Esophagus muscularis mucosa (tissue), 4 donors: ENCODE data around the gene LRRK1. TPM values are rescaled to one million over a fixed set of nuclear protein-coding genes. Genes with fewer than 3 reads are reported as not detected.

ENCODE experiments used
- DNase-seq: peaks from one replicate; pipeline ENCODE4 v3.0.0-alpha.2; 2017; ENCODE audit errors: extremely low spot score
- H3K27ac ChIP-seq, 4 donors: fragments of 200-600 bp; sonication (generic); replicated peaks in 1 of 4; 1 replicate in 3 of 4; 2 replicates in 1 of 4; pipeline ENCODE4 v1.5.1; 2016 to 2019; ENCODE audit warnings: mild to moderate bottlenecking in 1 of 4
- H3K27me3 ChIP-seq, 4 donors: fragments of 200-600 bp; sonication (generic); one replicate each; pipeline versions ENCODE4 v1.5.1 to v1.6.0; 2016 to 2019
- H3K36me3 ChIP-seq, 4 donors: fragments of 200-600 bp; sonication (generic); one replicate each; pipeline ENCODE4 v1.5.1; 2016 to 2019
- H3K4me1 ChIP-seq, 4 donors: fragments of 200-600 bp; sonication (generic); one replicate each; pipeline ENCODE4 v1.5.1; 2016 to 2019
- H3K4me3 ChIP-seq, 4 donors: fragments of 200-600 bp; sonication (generic); 1 replicate in 2 of 4; 2 replicates in 2 of 4; pipeline ENCODE4 v1.5.1; 2016 to 2019; ENCODE audit warnings: mild to moderate bottlenecking in 4 of 4, moderate library complexity in 1 of 4
- H3K9me3 ChIP-seq, 4 donors: fragments of 200-600 bp; sonication (generic); 1 replicate in 3 of 4; 2 replicates in 1 of 4; pipeline ENCODE4 v1.5.1; 2016 to 2019
- EP300 ChIP-seq: sonication (generic); formaldehyde crosslinking; IDR thresholded peaks from one replicate; pipeline ENCODE4 v1.6.1; 2017; ENCODE audit warnings: antibody characterized with exemption
- POLR2A ChIP-seq: fragments of 450-650 bp; IDR thresholded peaks from one replicate; pipeline ENCODE4 v1.6.1; 2017; ENCODE audit warnings: antibody characterized with exemption, moderate library complexity, mild to moderate bottlenecking, low read depth
- POLR2AphosphoS5 ChIP-seq, 2 donors: sonication (generic); formaldehyde crosslinking; IDR thresholded peaks; one replicate each; pipeline ENCODE4 v1.6.1; 2017; ENCODE audit warnings: antibody characterized with exemption in 2 of 2
- WGBS: methylation state at CpG from one replicate; pipeline ENCODE4 v1.1.5; 2018; 5-methylcytosine and 5-hydroxymethylcytosine counted together
- intact Hi-C: fragments of 100-400 bp; cut with DNase I; formaldehyde crosslinking; loops from one replicate; pipeline ENCODE4 v1.15.1; 2023
- total RNA-seq, 4 donors: library from RNA; depleted of rRNA; stranded (reverse); fragments of >200 nt; gene quantifications; one replicate each; pipeline versions ENCODE4 v1.1.0 to v1.2.1, GENCODE V29; 2016
- TF ChIP-seq, protein P1 (sequence below), 3 experiments: fragments of 200-600 bp in 2 of 3; fragments of 450-650 bp in 1 of 3; sonication (generic) in 2 of 3; IDR thresholded peaks; one replicate each; pipeline ENCODE4 v1.5.1; 2017 to 2019; ENCODE audit warnings: antibody characterized with exemption in 3 of 3, mild to moderate bottlenecking in 2 of 3, moderate library complexity in 1 of 3

The LRRK1 gene
- total RNA-seq, 4 donors from 2014 or later = 11.3 to 18.0 (median 15.4) TPM

DNA sequence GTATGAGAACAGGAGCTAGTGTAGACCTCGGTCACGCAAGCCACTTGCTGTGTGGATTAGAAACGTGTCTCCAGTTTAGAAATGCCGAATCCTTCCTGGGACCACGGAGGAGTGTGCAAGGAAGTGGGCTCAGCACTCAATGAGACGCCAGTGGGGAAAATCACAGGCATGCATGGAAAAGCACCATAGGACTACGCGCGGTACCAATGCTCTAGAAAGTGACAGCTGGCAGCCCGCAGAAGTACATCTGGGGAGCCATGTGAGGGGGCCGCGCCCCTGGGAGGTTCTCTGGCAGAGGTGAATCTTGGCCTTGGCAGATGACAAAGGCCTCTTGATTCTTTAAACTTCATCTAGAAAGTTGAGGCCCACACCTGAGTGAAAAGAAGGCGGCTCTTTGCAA, 99.3 kb downstream of the LRRK1 start:
- H3K27ac ChIP-seq = no peak overlapping the region
- DNase-seq = peak; percentile 60
- WGBS = 88% methylated on average over 13 of the region's 13 CpGs
- intact Hi-C loops = loop anchor here (5.0 kb wide), 1 partner anchor 69 kb away; no protein-coding TSS in a partner anchor
- peaks cover 4 to 11% (median 7%) of the 10 kb centered on the region in 4 donors for H3K4me1 ChIP-seq
- H3K4me3 ChIP-seq = no peak overlapping the region
- peaks cover 0 to 5% (median 0%) of the 10 kb centered on the region in 4 donors for H3K27me3 ChIP-seq
- peaks cover 4 to 32% (median 9%) of the 10 kb centered on the region in 4 donors for H3K36me3 ChIP-seq
- TF ChIP-seq POLR2A = no peak
- TF ChIP-seq POLR2AphosphoS5 (IDR thresholded peaks at IDR 0.05) = no peak
- no peak for TF ChIP-seq EP300
- TF ChIP-seq, protein P1, sequence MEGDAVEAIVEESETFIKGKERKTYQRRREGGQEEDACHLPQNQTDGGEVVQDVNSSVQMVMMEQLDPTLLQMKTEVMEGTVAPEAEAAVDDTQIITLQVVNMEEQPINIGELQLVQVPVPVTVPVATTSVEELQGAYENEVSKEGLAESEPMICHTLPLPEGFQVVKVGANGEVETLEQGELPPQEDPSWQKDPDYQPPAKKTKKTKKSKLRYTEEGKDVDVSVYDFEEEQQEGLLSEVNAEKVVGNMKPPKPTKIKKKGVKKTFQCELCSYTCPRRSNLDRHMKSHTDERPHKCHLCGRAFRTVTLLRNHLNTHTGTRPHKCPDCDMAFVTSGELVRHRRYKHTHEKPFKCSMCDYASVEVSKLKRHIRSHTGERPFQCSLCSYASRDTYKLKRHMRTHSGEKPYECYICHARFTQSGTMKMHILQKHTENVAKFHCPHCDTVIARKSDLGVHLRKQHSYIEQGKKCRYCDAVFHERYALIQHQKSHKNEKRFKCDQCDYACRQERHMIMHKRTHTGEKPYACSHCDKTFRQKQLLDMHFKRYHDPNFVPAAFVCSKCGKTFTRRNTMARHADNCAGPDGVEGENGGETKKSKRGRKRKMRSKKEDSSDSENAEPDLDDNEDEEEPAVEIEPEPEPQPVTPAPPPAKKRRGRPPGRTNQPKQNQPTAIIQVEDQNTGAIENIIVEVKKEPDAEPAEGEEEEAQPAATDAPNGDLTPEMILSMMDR (IDR thresholded peaks at IDR 0.05) = no peak
- H3K9me3 ChIP-seq = no peaks in the 10 kb centered on the region

DNA sequence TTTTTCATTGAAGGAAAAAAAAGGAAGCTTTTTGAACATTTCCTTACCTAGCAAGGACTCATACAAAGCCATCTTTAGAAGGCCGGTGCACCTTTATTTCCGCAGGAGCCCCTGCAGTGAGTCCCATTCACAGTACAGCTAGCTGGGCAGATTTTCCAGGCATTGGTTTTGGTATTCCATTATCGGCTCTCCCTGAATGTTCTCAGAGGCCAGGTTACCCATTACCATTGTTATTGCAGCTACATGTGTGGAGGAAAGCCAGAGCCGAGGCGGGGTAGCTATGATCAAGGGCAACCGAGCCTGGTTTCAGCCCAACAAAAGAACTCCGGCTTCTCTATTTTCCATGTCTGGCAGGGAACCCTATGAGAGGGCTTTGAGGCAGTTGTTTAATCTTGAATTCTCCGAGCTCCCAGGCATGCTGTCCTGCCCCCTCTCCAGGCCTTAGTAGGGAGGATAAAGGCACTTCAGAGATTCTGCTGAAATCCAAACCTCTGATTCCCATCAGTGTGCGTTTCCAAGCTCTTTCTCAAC, 100.3 kb downstream of the LRRK1 start:
- TF ChIP-seq, protein P1 (IDR thresholded peaks at IDR 0.05) = no peak
- TF ChIP-seq EP300 (no peak), POLR2A (no peak), POLR2AphosphoS5 (IDR thresholded peaks at IDR 0.05) (no peak)
- intact Hi-C loops = loop anchor here (5.0 kb wide), 1 partner anchor 68 kb away; no protein-coding TSS in a partner anchor
- peaks cover 4 to 18% (median 10%) of the 10 kb centered on the region in 4 donors for H3K4me1 ChIP-seq
- peak; percentile 47 for DNase-seq
- no peaks in the 10 kb centered on the region for H3K27me3 ChIP-seq
- 90% methylated on average over 9 of the region's 9 CpGs for WGBS
- H3K9me3 ChIP-seq = no peaks in the 10 kb centered on the region
- peaks cover 4 to 32% (median 9%) of the 10 kb centered on the region in 4 donors for H3K36me3 ChIP-seq
- H3K27ac ChIP-seq = no peak overlapping the region
- H3K4me3 ChIP-seq = no peak overlapping the region

GRCh38 chr15:101020451-101020850, 101.3 kb downstream of the LRRK1 start:
- intact Hi-C loops = no loop called here
- WGBS = 94% methylated on average over 5 of the region's 5 CpGs
- Histone ChIP-seq H3K9me3 (no peaks in the 10 kb centered on the region), H3K4me3 (no peak overlapping the region), H3K27me3 (no peaks in the 10 kb centered on the region), H3K4me1 (peaks cover 4 to 11% (median 8%) of the 10 kb centered on the region in 4 donors), H3K27ac (no peak overlapping the region), H3K36me3 (peaks cover 2 to 26% (median 9%) of the 10 kb centered on the region in 4 donors)
- peak; percentile 64 for DNase-seq
- TF ChIP-seq EP300 (no peak), POLR2AphosphoS5 (IDR thresholded peaks at IDR 0.05) (no peak), POLR2A (no peak)
- TF ChIP-seq, protein P1 (IDR thresholded peaks at IDR 0.05) = no peak

- WGBS = 94% methylated on average over 10 of the region's 10 CpGs
- Histone ChIP-seq H3K4me1 (peaks cover 4 to 11% (median 7%) of the 10 kb centered on the region in 4 donors), H3K36me3 (peaks cover 0 to 25% (median 11%) of the 10 kb centered on the region in 4 donors), H3K9me3 (no peaks in the 10 kb centered on the region), H3K4me3 (no peak overlapping the region), H3K27me3 (no peaks in the 10 kb centered on the region), H3K27ac (no peak overlapping the region)
- intact Hi-C loops = no loop called here
- DNase-seq = peak; percentile 55
- TF ChIP-seq, protein P1 (IDR thresholded peaks at IDR 0.05) = no peak
- TF ChIP-seq EP300 (no peak), POLR2AphosphoS5 (IDR thresholded peaks at IDR 0.05) (no peak), POLR2A (no peak)
Measured at GRCh38 chr15:101020945-101021344, 101.8 kb downstream of the LRRK1 start.

DNA sequence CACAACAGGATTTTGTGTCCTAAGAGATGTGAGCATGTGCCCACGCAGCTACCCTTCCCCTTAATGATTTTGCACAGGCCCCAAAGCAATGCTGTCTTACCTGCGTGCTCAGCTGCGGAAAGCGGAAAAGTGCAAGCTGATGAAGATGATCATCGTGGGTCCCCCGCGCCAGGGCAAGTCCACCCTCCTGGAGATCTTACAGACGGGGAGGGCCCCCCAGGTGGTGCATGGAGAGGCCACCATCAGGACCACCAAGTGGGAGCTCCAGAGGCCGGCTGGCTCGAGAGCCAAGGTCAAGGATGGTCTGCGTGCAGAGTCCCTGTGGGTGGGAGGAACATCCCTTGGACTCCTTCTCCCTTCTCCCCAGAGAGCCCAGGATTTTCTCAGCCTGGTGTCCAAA, 103.1 kb downstream of the LRRK1 start:
- Histone ChIP-seq H3K27ac (no peak overlapping the region), H3K4me1 (peaks cover 5 to 11% (median 8%) of the 10 kb centered on the region in 4 donors), H3K27me3 (no peaks in the 10 kb centered on the region), H3K4me3 (no peak overlapping the region), H3K36me3 (peaks cover 0 to 21% (median 14%) of the 10 kb centered on the region in 4 donors), H3K9me3 (no peaks in the 10 kb centered on the region)
- 95% methylated on average over 6 of the region's 11 CpGs for WGBS
- intact Hi-C loops = no loop called here
- peak; percentile 83 for DNase-seq
- TF ChIP-seq POLR2A (no peak), POLR2AphosphoS5 (IDR thresholded peaks at IDR 0.05) (no peak), EP300 (no peak)
- TF ChIP-seq, protein P1 (IDR thresholded peaks at IDR 0.05) = no peak
